ENCODE results near the gene FLRT1. TPM values are rescaled to one million over a fixed set of nuclear protein-coding genes. Genes with fewer than 3 reads are reported as not detected.

FLRT1 gene
- total and polyA plus RNA-seq, 2 experiments from 2014 or later, result 0.76 to 1.1 TPM

- no peaks in the 10 kb centered on the region for H3K4me1 ChIP-seq (ENCODE audit: insufficient read depth)
- H3K9me2 ChIP-seq (ENCODE audit: insufficient read depth), result no peaks in the 10 kb centered on the region
- H3F3A ChIP-seq (replicated peaks; ENCODE audit: low read depth), result no peaks in the 10 kb centered on the region
- no peak overlapping the region for H3K4me3 Mint-ChIP-seq
- ATAC-seq, result no peak
- no peak overlapping the region for H3K27ac ChIP-seq (ENCODE audit: low read depth)
- no peaks in the 10 kb centered on the region for H3K9me3 Mint-ChIP-seq
- H3K27me3 ChIP-seq (ENCODE audit: insufficient read depth), result peaks cover 64% of the 10 kb centered on the region
- no peak overlapping the region for H2AFZ ChIP-seq
- H4K20me1 ChIP-seq (replicated peaks; ENCODE audit: insufficient read depth), result peaks cover 19% of the 10 kb centered on the region
- H3K4me2 ChIP-seq, result no peak overlapping the region
- H3K4me1 Mint-ChIP-seq, result no peaks in the 10 kb centered on the region
- no peak for DNase-seq (ENCODE audit: low spot score)
- no peaks in the 10 kb centered on the region for H3K36me3 ChIP-seq (ENCODE audit: insufficient read depth)
- H3K36me3 Mint-ChIP-seq (ENCODE audit: low read depth), result no peaks in the 10 kb centered on the region
- peaks cover 54% of the 10 kb centered on the region for H3K27me3 Mint-ChIP-seq (ENCODE audit: insufficient read depth, low read depth, poor library complexity)
- H3K27ac Mint-ChIP-seq, result no peak overlapping the region
- no peak overlapping the region for H3K4me3 ChIP-seq
- no peak for TF ChIP-seq STAT1 (IDR thresholded peaks at IDR 0.05; ENCODE audit: unreplicated experiment)
- TF ChIP-seq ZNF331 (CRISPR knock-in tag; IDR thresholded peaks at IDR 0.05; ENCODE audit: low read depth), result no peak
- no peak for TF ChIP-seq CREB1 (CRISPR knock-in tag; IDR thresholded peaks at IDR 0.05; ENCODE audit: low read depth)
- no peak for TF ChIP-seq ZNF114 (CRISPR knock-in tag; IDR thresholded peaks at IDR 0.05)
- no peak for TF ChIP-seq NANOG (IDR thresholded peaks at IDR 0.05; ENCODE audit: borderline replicate concordance)
- TF ChIP-seq, protein P1, sequence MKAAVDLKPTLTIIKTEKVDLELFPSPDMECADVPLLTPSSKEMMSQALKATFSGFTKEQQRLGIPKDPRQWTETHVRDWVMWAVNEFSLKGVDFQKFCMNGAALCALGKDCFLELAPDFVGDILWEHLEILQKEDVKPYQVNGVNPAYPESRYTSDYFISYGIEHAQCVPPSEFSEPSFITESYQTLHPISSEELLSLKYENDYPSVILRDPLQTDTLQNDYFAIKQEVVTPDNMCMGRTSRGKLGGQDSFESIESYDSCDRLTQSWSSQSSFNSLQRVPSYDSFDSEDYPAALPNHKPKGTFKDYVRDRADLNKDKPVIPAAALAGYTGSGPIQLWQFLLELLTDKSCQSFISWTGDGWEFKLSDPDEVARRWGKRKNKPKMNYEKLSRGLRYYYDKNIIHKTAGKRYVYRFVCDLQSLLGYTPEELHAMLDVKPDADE (IDR thresholded peaks at IDR 0.05), result no peak
- no peaks in the 10 kb centered on the region for H3K79me2 ChIP-seq (replicated peaks; ENCODE audit: insufficient read depth)
Measured at GRCh38 chr11:64080390-64080789, 44.7 kb downstream of the FLRT1 start.

DNA sequence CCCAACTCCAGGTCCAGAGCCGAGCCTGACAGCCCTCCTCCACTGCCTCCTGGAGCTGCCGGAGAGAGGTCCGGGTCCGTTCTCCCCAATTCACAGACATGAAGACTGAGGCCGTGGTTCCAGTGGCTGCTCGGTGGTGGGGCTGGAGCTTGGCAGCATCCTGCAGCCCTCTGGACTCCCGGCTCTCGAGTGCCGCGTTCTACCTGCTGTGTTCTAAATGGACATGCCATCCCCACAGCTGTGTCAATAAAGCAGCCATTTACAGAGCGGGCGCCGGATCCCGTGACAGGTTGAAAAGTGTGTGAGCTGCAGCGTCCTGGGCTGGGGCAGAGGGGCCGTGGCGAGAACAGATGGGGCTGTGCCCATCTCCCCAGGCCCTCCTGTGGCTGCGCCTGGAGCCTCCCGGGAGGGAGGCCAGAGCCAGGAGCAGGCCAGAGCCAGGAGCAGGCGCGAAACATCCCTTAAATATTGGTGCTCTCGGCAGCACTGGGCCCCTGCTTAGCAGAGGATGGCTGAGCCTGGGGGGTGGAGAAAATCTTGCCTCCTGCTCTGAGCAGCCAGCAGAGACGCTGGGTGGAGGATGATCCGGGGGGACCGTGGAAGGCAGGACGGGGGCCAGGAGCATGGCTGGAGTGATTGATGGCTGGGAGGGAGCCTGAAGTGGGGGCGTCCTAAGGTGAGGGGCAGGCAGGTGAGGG is 46.2 kb downstream of the FLRT1 start:
- no peaks in the 10 kb centered on the region for H3K36me3 Mint-ChIP-seq (ENCODE audit: low read depth)
- peak overlapping the region; percentile 62; the same call in 1 of the 2 replicates for H3K27ac Mint-ChIP-seq
- H3K4me3 ChIP-seq, result no peak overlapping the region
- H3K36me3 ChIP-seq (ENCODE audit: insufficient read depth), result no peaks in the 10 kb centered on the region
- H3K27me3 Mint-ChIP-seq (ENCODE audit: insufficient read depth, low read depth, poor library complexity), result peaks cover 45% of the 10 kb centered on the region
- no peaks in the 10 kb centered on the region for H3F3A ChIP-seq (replicated peaks; ENCODE audit: low read depth)
- no peaks in the 10 kb centered on the region for H3K4me1 ChIP-seq (ENCODE audit: insufficient read depth)
- no peak overlapping the region for H3K4me2 ChIP-seq
- peaks cover 4% of the 10 kb centered on the region; the same call in 2 of the 3 replicates for H3K4me1 Mint-ChIP-seq
- H3K9me2 ChIP-seq (ENCODE audit: insufficient read depth), result no peaks in the 10 kb centered on the region
- ATAC-seq, result no peak
- no peak for DNase-seq (ENCODE audit: low spot score)
- no peak overlapping the region for H2AFZ ChIP-seq
- no peak for TF ChIP-seq EZH2 (IDR thresholded peaks at IDR 0.05; ENCODE audit: low read depth, unreplicated experiment)
- TF ChIP-seq, protein P2, sequence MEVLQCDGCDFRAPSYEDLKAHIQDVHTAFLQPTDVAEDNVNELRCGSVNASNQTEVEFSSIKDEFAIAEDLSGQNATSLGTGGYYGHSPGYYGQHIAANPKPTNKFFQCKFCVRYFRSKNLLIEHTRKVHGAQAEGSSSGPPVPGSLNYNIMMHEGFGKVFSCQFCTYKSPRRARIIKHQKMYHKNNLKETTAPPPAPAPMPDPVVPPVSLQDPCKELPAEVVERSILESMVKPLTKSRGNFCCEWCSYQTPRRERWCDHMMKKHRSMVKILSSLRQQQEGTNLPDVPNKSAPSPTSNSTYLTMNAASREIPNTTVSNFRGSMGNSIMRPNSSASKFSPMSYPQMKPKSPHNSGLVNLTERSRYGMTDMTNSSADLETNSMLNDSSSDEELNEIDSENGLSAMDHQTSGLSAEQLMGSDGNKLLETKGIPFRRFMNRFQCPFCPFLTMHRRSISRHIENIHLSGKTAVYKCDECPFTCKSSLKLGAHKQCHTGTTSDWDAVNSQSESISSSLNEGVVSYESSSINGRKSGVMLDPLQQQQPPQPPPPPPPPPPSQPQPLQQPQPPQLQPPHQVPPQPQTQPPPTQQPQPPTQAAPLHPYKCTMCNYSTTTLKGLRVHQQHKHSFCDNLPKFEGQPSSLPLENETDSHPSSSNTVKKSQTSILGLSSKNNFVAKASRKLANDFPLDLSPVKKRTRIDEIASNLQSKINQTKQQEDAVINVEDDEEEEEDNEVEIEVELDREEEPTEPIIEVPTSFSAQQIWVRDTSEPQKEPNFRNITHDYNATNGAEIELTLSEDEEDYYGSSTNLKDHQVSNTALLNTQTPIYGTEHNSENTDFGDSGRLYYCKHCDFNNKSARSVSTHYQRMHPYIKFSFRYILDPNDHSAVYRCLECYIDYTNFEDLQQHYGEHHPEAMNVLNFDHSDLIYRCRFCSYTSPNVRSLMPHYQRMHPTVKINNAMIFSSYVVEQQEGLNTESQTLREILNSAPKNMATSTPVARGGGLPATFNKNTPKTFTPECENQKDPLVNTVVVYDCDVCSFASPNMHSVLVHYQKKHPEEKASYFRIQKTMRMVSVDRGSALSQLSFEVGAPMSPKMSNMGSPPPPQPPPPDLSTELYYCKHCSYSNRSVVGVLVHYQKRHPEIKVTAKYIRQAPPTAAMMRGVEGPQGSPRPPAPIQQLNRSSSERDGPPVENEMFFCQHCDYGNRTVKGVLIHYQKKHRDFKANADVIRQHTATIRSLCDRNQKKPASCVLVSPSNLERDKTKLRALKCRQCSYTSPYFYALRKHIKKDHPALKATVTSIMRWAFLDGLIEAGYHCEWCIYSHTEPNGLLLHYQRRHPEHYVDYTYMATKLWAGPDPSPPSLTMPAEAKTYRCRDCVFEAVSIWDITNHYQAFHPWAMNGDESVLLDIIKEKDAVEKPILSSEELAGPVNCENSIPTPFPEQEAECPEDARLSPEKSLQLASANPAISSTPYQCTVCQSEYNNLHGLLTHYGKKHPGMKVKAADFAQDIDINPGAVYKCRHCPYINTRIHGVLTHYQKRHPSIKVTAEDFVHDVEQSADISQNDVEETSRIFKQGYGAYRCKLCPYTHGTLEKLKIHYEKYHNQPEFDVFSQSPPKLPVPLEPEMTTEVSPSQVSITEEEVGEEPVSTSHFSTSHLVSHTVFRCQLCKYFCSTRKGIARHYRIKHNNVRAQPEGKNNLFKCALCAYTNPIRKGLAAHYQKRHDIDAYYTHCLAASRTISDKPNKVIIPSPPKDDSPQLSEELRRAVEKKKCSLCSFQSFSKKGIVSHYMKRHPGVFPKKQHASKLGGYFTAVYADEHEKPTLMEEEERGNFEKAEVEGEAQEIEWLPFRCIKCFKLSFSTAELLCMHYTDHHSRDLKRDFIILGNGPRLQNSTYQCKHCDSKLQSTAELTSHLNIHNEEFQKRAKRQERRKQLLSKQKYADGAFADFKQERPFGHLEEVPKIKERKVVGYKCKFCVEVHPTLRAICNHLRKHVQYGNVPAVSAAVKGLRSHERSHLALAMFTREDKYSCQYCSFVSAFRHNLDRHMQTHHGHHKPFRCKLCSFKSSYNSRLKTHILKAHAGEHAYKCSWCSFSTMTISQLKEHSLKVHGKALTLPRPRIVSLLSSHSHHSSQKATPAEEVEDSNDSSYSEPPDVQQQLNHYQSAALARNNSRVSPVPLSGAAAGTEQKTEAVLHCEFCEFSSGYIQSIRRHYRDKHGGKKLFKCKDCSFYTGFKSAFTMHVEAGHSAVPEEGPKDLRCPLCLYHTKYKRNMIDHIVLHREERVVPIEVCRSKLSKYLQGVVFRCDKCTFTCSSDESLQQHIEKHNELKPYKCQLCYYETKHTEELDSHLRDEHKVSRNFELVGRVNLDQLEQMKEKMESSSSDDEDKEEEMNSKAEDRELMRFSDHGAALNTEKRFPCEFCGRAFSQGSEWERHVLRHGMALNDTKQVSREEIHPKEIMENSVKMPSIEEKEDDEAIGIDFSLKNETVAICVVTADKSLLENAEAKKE (CRISPR knock-in tag; IDR thresholded peaks at IDR 0.05), result no peak
- TF ChIP-seq ZNF114 (CRISPR knock-in tag; IDR thresholded peaks at IDR 0.05), result no peak
- TF ChIP-seq POLR2AphosphoS5 (IDR thresholded peaks at IDR 0.05; ENCODE audit: low read depth), result no peak
- TF ChIP-seq, protein P1 (IDR thresholded peaks at IDR 0.05), result no peak
- TF ChIP-seq STAT1 (IDR thresholded peaks at IDR 0.05; ENCODE audit: unreplicated experiment), result no peak
- no peak for TF ChIP-seq EZH2phosphoT487 (IDR thresholded peaks at IDR 0.05; ENCODE audit: unreplicated experiment)
- no peaks in the 10 kb centered on the region for H3K9me3 Mint-ChIP-seq
- H4K20me1 ChIP-seq (replicated peaks; ENCODE audit: insufficient read depth), result peaks cover 19% of the 10 kb centered on the region
- H3K4me3 Mint-ChIP-seq, result no peak overlapping the region
- H3K79me2 ChIP-seq (replicated peaks; ENCODE audit: insufficient read depth), result no peaks in the 10 kb centered on the region
- H3K27ac ChIP-seq (ENCODE audit: low read depth), result no peak overlapping the region
- H3K27me3 ChIP-seq (ENCODE audit: insufficient read depth), result peaks cover 49% of the 10 kb centered on the region
